Measurements from ENCODE around the gene RTN4RL1.
"Not testable (repeated sequence)": the region's sequence is repeated elsewhere in the genome, so short reads cannot be mapped to it uniquely, and the experiment has no call there.

The RTN4RL1 gene

DNA sequence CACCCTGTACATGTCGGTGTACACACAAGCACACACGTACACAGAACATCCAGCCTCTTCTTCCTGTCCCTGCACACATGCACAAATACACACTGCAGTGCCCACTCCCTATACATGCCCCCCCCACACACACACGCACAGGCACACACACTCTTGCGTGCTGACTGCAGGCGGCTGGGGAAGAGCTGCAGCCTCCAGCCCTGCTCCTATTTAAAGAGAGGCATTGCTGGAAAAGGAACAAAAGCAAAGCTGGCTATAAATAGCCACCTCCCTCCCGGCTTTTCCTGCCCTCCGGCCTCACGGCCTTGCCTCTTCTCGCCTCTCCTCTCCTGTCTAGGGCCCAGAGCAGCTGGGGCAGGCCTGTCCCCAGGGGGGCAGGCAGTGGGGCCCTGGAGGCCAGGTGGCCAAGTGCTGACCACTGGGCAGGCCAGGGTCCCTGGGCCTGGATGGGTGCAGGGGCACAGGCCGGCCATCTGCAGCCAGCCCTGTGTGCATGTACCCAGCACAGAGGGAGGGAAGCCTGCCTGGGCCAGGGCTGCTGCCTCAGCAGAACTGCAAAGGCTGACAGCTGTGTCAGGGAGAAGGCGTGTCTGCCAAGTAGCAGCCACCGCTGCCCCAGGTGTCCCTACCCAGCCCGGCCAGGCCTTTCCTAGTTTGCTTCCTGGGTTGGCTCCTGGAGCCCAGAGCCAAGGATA is 25.4 kb downstream of the RTN4RL1 start:
- peak in 9 of 14 donors; percentile 16 to 89 (median 59) for DNase-seq

DNA sequence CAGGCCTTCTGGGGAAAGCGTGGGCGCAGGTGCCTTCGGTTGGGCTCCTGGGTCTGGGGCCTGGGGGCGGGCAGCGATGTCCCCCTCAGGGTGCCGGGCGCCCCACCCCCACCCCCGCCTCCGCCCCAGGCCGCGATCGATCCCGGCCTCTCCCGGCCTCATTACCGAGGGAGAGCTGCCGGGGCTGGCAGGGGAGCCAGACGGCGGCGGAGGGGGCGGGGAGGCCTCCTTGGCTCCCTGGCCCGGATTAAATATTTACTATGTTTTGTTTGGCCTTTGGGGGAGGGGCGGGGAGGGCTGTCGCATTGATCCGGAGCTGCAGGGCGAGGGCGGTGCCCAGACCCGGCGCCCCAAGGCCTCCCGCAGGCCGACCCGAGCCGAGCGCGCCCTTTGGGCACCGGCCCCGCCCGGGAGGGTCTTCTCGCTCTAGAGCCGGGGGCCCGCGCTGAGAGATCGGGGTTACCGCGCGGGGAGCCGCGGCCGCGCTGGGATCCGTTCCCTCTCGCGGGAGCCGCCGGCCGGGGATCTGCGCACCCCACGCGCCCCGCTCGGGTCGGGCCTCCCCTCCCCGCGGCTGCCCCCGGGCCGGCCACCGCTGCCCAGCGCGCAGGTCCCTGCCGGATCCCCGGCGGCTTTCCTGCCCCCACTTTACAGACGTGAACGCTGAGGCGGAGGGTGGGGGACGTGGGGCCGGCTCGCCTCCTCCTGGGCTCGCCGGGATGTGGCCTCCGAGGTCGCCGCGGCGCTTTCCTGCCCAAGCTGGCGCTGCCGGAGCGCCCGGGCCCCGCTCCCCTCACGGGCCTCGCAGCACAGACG is 27.0 kb downstream of the RTN4RL1 start:
- no peak for DNase-seq

DNA sequence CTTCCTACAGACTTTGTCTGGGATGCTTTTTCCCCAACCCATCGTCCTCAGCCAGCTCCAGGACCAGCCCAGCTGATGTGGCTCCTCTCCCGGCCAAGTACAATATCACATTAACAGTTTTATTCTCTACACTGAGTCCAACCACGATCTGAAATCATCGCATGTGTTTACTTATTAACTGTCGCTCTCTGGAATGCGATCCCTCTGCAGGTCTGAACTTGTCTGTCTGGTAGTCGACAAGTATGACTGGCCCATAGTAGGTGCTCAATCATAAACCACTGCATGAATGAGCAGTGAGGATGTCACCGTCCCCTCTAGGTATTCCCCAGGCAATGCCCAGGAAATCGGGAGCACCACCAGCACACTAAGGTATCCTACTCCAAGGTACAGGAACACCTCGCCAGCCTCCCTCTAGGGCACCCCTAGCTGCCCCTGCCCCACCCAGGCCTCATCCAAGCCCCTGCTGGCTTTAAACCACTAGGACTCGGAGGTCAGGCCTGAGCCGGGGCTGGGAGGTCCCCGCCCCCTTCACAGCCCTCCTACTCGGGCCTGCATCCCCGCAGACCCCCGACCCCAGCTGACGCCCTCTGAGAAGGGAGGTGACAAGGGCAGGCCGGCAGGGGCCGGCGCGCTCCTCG is 27.7 kb downstream of the RTN4RL1 start:
- no peak for DNase-seq

DNA sequence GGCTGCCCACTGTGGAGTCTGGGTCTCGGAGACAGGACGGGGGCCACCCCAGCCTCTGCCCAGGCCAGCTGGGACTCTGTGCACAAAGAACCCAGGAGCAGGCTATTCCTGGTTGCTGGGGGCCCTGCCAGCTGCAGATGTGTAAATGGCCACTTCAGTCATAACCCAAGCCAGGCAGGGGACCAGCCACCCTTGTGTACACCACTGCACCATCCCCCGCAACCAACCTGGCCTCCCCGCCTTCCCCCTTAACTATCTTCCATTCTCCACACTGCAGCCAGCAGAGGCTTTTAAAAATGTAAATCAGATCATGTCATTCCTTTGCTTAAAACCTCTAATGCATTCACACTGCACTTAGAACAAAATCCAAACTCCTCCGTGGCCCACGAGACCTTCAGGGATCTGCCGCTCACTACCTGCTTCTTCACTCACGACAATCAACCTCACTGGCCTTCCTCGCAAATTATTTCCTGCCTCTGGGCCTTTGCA is 28.3 kb downstream of the RTN4RL1 start:
- no peak for DNase-seq

DNA sequence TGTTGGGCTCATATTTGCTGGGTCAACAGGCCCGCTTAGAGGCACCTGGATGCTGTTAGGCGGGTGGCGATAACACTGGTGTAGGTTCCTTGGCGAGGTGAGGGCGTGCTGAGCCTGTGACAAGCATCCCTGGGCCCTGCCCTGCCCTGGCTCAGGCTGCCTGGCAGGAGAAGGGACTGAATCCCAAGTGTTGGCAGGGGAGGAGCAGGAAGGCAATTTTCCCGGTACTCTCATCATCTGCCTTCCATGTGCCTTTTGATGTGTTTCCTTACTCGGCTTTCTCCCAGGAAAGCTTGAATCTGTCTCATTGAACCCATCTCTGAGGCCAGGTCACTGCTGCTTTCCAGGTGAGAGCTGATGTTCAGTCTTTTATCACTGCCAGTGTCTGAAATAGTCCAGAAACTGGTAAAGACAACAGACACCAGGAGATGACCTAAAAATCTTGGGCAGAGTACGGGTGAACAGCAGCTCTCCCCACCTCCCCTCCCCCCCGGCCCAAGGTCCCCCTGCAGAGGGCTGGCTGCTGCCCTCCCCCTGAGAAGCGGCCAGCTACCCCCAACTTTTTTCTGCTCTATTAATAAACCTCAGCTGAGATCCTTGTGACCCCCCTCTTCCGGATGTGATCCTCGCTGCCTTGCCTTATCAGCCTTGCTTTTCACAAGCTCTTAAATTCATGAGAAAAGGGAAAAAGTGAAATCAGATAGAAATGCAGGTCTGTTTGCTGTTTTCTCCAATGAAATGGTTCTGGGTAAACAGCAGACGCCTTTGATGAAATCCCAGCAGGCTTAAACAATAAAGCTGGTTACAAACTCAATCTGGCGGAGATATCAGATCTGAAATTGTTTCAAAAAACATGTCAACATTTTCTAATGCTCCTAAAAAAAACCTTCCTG is 29.0 kb downstream of the RTN4RL1 start:
- peak in 1 of 14 donors; percentile 84 for DNase-seq

DNA sequence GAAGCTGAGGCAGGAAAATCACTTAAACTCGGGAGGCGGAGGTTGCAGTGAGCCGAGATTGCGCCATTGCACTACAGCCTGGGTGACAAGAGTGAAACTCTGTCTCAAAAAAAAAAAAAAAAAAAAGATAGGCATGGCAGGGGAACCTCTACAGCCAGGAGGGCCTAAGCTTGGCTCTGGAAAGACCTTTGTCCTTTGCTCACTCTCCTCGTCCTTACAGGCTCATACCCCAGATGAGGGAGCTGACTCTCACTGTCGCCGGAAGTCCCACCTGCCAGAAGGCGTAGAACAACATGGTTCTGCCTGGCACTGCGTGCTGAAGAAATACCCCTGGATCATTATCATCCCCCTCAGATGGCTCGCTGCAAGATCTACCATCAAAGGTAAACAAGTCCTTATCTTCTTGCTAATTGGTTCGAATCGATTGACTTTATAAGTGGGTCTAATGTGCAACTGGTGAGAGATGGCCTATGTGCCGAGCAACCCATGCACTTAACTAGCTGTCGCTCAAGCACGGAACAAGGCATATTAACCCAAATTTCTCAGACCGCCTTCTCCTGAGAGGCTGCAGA is 29.7 kb downstream of the RTN4RL1 start:
- no peak for DNase-seq

DNA sequence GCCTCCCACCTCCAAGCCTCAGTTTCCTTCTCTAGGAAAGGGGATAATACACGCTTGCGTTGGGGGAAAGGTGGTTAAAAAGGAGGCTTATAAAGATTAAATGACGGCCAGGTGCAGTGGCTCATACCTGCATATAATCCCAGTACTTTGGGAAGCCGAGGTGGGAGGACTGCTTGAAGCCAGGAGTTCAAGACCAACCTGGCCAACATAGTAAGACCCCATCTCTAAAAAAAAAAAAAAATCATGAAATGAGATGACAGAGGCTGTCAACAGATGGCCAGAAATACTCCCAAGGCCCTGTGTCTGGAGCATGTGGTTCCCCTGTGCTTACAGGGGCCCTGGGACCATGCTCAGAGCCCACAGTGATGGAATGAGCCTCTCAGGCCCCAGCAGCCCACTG is 30.4 kb downstream of the RTN4RL1 start:
- DNase-seq = no peak

DNA sequence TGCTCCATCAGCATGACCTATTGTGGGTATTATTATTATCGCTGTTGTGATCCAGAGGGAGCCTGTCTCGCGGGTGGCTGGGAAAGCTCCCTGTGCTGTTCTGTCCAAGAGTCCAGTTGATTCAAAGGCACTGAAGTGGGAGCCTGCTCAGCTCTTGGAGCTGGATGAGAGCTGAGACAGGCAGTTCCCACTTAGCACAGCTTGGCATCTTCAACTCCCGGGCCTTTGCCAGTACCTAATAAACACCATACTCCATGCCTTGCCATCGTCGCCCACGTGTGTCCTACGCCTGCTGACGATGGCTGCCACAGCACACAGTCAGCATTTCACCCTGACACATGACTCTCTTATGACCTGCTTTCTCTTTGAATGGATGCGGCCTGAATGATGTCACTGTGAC is 32.6 kb downstream of the RTN4RL1 start:
- DNase-seq = peak in 2 of 14 donors; percentile 32 to 59

DNA sequence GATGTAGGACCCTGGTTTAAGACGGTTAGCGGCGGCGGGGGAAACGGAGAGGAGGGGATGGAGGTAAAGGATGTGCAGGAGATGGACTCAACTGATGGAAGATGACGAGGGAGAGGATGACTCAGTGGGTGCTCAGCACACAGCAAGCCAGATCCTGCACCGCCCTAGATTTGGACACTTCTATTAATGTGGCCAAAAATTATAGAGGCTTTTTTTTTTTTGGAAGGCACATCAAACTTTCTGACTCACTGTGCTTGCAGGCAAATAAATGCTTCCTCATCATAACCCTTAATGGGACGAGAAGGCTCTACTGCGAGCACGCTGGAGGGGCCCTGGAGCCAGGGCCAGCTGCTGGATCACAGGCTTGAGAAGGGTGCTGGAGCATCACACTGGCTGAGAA is 36.0 kb downstream of the RTN4RL1 start:
- DNase-seq = no peak

DNA sequence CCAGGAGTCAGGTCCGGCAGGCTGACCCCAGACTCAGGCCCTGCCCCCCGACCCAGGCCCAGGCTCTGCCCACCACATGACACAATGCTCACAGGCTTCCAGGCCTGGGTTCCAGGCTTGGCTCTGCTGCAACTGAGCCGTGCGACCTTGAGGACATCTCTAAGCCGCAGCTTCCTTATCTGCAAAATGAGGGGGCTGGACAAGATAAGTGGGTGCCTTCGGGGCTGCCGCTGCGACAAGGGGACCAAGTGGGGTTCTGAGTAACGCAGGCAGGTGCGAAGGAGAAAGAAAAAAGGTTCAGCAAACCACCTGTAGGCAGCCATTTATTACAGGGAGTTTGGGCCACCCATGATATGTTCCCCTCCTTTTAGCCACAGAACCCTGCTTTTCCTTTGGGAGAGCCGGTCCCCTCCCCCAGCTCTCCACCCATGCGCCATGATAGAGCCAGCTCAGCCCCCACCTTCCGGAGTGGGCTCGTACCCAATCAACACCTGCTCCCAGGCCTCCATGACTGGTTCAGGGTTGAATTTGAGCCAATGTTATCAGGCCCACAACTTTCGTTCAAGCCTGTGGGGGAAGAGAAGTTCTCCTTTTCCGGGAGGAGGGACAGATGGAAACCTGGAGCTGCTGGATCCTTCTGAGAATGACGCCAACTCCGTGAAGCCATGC is 38.2 kb downstream of the RTN4RL1 start:
- no peak for DNase-seq

DNA sequence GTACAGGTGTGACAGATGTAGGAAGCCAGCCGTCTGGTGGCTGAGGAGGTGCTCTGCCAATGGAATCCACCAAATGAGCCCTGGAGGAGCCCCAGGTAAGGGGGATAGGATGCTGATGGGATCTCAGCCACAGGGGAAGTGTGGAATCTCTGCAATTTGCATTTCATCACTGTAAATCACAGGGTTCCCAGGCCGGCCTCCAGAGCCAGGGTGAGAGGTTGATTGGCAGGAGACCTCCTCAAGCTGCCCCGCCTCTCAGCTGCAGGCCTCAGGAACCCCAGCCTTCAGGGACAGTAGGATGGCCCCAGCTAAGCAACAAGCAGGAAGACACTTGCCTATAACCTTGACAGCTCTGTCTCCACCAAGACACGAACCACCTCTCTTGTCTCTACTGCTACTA is 39.4 kb downstream of the RTN4RL1 start:
- no peak for DNase-seq

DNA sequence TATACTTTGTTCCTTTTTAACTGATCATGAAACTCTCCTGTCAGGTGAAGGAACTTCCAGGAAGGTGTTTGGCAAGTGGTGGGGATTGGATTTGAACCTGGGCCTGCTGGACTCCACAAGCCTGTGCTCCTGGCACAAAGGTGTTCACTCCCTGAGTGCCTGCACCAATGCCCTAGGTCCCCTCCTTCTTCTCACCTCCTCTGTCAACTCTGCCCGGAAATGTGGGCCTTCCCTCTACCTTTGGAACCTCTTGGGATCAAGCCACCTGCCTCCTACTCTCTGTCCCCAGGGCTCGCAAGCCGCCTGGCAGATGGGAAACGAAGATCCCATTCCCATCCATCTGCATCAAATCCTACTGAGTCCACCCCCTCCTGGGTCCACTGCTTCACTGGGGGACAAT is 40.0 kb downstream of the RTN4RL1 start:
- DNase-seq = no peak

DNA sequence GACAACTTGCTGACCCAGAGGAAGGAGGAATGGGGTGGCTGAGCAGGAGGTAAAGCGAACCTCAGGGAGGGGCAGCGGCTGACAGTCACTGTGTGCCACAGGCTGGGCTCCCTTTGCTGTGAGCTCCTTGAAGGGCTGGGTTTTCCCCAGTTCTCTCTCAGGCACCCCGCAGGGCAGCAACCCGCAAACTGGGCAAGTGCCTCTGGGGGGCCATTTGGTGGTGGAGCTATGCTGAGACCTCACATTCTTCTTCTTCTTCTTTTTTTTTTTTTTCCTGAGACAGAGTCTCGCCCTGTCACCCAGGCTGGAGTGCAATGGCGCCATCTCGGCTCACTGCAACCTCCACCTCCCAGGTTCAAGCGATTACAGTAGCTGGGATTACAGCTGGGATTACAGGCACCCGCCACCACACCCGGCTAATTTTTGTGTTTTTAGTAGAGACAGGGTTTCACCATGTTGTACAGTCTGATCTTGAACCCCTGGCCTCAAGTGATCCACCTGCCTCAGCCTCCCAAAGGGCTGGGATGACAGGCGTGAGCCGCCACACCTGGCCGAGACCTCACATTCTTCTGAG is 42.3 kb downstream of the RTN4RL1 start:
- not testable (repeated sequence) for DNase-seq

DNA sequence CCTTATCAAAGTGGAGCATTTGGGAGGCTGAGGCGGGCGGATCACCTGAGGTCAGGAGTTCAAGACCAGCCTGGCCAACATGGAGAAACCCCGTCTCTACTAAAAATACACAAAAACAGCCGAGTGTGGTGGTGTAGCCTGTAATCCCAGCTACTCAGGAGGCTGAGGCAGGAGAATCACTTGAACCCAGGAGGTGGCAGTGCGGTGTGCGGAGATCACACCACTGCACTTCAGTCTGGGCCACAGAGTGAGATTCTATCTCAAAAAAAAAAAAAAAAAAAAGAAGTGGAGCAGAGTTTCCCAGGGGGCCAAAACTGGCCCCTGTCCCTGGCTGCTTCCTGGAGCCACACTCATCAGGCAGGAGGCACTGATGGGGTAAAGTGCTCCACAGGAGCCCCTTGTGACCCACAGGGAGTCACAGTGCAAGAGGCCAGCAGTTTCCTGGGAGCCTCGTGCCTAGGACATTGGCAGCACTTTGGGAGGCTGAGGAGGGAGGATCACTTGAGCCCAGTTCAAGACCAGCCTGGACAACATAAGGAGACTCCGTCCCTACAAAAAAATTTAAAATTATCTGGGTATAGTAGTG is 44.4 kb downstream of the RTN4RL1 start:
- DNase-seq = no peak

DNA sequence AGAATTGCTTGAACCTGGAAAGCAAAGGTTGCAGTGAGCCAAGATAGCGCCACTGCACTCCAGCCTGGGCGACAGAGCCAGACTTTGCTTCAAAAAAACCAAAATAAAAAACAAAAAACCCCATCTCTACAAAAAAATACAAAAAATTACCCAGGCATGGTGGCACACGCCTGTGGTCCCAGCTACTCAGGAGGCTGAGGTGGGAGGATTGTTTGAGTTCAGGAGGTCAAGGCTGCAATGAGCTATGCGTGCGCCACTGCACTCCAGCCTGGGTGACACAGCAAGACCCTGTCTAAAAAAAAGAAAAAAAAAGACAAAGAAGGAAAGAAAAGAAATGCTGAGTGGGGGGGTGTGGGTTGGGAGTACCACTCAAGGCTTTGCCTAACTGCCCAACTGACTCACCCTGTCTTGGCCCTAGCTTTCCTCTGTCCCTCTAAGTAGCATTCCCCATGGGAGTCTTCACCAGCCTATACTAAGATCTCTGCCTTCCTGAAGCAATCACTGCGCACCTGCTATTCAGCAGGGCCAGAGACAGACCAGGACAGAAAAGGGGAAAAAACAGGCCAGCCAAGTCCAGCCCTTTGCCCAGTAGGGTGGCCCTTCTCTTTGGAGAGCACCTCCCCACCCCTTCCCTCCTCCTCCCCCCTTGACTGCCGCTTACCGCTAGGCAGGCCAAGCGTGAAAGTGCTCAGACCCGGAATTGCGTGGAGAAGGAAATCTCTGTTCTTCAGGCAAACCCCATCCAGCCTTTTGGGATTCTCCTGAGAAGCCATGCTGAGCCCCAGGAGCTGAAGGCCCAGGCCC is 45.8 kb downstream of the RTN4RL1 start:
- peak in 2 of 14 donors; percentile 11 to 75 for DNase-seq

DNA sequence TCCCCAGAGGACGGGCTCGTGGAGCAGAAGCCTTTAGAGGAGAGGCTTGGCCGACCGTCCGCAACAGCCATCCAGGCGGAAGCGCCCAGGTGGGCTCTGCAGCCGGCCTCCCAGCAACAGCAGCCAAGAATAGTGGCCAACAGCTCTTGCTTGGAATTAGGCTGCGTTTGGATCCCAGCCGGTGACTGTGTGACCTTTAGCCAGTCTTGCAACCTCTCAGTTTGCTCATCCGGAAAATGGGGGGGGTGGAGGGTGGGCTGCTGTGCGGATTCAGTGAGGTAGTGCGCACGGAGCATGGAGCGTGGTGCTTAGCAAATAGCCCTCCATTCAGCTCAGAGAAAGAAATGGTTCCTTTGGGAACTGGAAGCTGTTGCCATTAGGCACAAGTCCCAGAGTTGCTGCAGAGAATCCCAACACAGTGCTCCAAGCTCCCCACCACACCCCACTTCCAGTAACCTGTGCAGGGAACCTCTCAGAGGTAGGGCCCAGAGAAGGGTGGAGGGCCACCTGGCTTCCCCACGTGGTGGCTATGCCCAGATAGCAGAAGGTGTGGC is 46.7 kb downstream of the RTN4RL1 start:
- peak in 1 of 14 donors; percentile 63 for DNase-seq

DNA sequence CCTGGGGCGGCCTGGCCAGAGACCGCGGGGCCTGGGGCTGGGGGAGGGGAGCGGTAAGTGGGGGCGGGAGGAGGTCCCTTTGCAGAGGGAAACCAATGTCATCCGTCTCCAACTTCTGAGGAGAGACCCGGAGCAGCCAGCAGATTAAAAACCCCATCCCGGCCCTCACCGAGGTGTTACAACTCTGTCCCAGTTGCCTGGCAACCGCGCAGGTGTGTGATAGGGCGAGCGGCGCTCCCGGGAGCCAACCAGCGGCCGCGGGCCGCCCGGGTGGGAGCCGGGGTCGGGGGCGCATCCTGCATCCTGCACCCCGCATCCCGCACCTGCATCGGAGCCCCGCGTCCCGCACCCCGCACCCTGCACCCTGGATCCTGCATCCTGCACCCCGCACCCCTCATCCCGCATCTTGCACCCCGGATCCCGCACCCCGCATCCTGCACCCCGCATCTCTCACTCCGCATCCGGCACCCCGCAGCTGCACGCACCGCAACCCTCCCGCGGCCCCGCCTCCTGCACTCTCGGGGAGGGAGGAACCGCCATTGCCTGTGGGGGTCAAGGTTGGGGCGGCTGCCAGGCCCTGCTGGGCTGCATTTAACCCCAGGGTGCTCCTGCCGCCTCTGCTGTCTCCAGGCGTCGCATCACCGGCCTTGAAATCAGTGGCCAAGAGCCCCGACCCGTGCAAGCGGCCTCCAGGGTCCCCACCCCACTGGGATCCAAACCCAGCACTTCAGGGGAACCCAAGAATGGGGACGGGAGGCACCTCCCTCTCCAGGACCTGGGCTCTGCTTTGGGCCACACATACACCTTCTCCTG is 47.3 kb downstream of the RTN4RL1 start:
- peak in 1 of 14 donors; percentile 67 for DNase-seq

DNA sequence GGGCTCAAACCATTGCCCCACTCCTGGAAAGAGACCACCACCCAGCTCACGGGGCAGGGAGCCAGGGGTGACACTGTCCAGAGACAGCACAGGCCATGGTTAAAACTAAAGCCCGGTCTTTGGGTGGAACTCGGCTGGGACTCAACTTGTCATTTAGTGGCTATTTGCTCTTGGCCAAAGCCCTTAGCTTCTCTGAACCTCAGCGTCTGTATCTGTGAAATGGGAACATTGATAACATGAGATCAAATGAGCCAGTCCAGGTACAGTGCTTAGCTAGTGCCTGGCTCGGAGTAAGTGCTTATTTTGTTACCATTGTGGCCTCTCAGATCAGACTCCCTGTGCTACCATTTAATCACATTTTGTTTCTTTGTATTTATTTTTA is 48.5 kb downstream of the RTN4RL1 start:
- no peak for DNase-seq
